Right lung (tissue), 5 donors: ENCODE results near the gene BBX. TPM values are rescaled to one million over a fixed set of nuclear protein-coding genes. Genes with fewer than 3 reads are reported as not detected.
"Not testable (repeated sequence)": the region's sequence is repeated elsewhere in the genome, so short reads cannot be mapped to it uniquely, and the experiment has no call there.

ENCODE experiments used
- DNase-seq, 2 donors: peaks; one replicate each; pipeline ENCODE4 v3.0.0-alpha.2; 2013
- polyA plus RNA-seq, 5 donors: library from polyadenylated mRNA; unstranded; fragments of 120-200 nt; gene quantifications; one replicate each; pipeline versions ENCODE4 v1.2.1 to v1.2.3, GENCODE V29; 2013; ENCODE audit warnings: inconsistent platforms in 1 of 5, low replicate concordance in 1 of 5; ENCODE audit not compliant: insufficient read length in 5 of 5, insufficient read depth in 1 of 5

The BBX gene
- polyA plus RNA-seq, 5 donors = 29.6 to 59.9 (median 58.1) TPM

GRCh38 chr3:107531917-107532469 lies 9.2 kb downstream of the BBX start:
- no peak for DNase-seq

GRCh38 chr3:107540857-107541256 lies 18.1 kb downstream of the BBX start:
- no peak for DNase-seq

GRCh38 chr3:107542665-107543064 lies 19.9 kb downstream of the BBX start:
- DNase-seq = no peak

GRCh38 chr3:107543666-107544065 lies 20.9 kb downstream of the BBX start:
- no peak for DNase-seq

- no peak for DNase-seq
Measured at GRCh38 chr3:107545680-107546120, 22.9 kb downstream of the BBX start.

GRCh38 chr3:107548601-107549000 lies 25.8 kb downstream of the BBX start:
- no peak for DNase-seq

- DNase-seq = no peak
Measured at GRCh38 chr3:107555359-107555758, 32.6 kb downstream of the BBX start.

- no peak for DNase-seq
Measured at GRCh38 chr3:107557743-107558142, 35.0 kb downstream of the BBX start.

GRCh38 chr3:107560166-107560565 lies 37.4 kb downstream of the BBX start:
- no peak for DNase-seq

- no peak for DNase-seq
Measured at GRCh38 chr3:107561980-107562379, 39.2 kb downstream of the BBX start.

- no peak for DNase-seq
Measured at GRCh38 chr3:107562969-107563529, 40.3 kb downstream of the BBX start.

GRCh38 chr3:107565244-107565643 lies 42.5 kb downstream of the BBX start:
- DNase-seq = not testable (repeated sequence)

- not testable (repeated sequence) for DNase-seq
Measured at GRCh38 chr3:107571089-107571488, 48.3 kb downstream of the BBX start.

GRCh38 chr3:107571492-107571891 lies 48.7 kb downstream of the BBX start:
- not testable (repeated sequence) for DNase-seq

GRCh38 chr3:107574650-107575049 lies 51.9 kb downstream of the BBX start:
- peak in 1 of 2 donors; percentile 12 for DNase-seq

GRCh38 chr3:107578091-107578490 lies 55.3 kb downstream of the BBX start:
- DNase-seq = no peak

GRCh38 chr3:107578523-107578922 lies 55.8 kb downstream of the BBX start:
- no peak for DNase-seq

- no peak for DNase-seq
Measured at GRCh38 chr3:107579371-107579770, 56.6 kb downstream of the BBX start.

- DNase-seq = no peak
Measured at GRCh38 chr3:107581230-107581629, 58.5 kb downstream of the BBX start.

GRCh38 chr3:107588217-107588616 lies 65.5 kb downstream of the BBX start:
- no peak for DNase-seq

- DNase-seq = no peak
Measured at GRCh38 chr3:107589454-107589853, 66.7 kb downstream of the BBX start.

- DNase-seq = no peak
Measured at GRCh38 chr3:107590786-107591185, 68.0 kb downstream of the BBX start.

GRCh38 chr3:107592073-107592472 lies 69.3 kb downstream of the BBX start:
- DNase-seq = no peak

GRCh38 chr3:107594870-107595269 lies 72.1 kb downstream of the BBX start:
- no peak for DNase-seq
